HCT116 (cell line): ENCODE measurements around the gene SIX3. TPM values are rescaled to one million over a fixed set of nuclear protein-coding genes. Genes with fewer than 3 reads are reported as not detected.

ENCODE experiments used
- ATAC-seq: fragments of 200-7000 bp; cut with Tn5 transposase; 2 replicates; pipeline ENCODE4 v1.9.1; 2020; ENCODE audit warnings: mild to moderate bottlenecking, moderate library complexity
- BruUV-seq: library from RNA; stranded (reverse); fragments of 400-500 nt; replicated peaks from 2 replicates; lab custom pipeline; 2021; lab: Mats Ljungman, UMichigan
- CTCF ChIA-PET: fragments of 300-600 bp; sonication (Branson Sonifier 250); formaldehyde crosslinking; loops from one replicate; lab custom pipeline; 2021; ENCODE audit warnings: antibody characterized with exemption; lab: Charles Lee
- POLR2A ChIA-PET: fragments of 300-600, 350-600 bp; sonication (Branson Sonifier 250); formaldehyde crosslinking; loops from one replicate; lab custom pipeline; 2021; ENCODE audit warnings: antibody characterized with exemption; lab: Charles Lee
- RAD21 ChIA-PET, 2 experiments: fragments of 300-600 bp; sonication (Branson Sonifier 250); formaldehyde crosslinking; loops; one replicate each; lab custom pipeline; 2023; ENCODE audit warnings: low total read pairs in 2 of 2; ENCODE audit not compliant: uncharacterized antibody in 2 of 2, unreplicated experiment in 2 of 2, low non-redundant PET in 1 of 2; lab: Charles Lee
- DNase-seq: peaks from one replicate; pipeline ENCODE4 v3.0.0-alpha.2; 2010; ENCODE audit warnings: low read depth, low spot score
- H2AFZ ChIP-seq: fragments of 200-600 bp; shearing (Covaris generic), sonication (generic); 2 replicates; pipeline ENCODE4 v1.6.1; 2017; ENCODE audit warnings: low read depth, mixed run types, mixed read lengths, antibody characterized with exemption, low read length; ENCODE audit not compliant: poor library complexity, severe bottlenecking
- H3K27ac ChIP-seq: 2 replicates; pipeline ENCODE4 v1.5.1; 2012; ENCODE audit warnings: low read depth, low read length
- H3K27me3 ChIP-seq: fragments of 200-600 bp; sonication (generic); 2 replicates; pipeline ENCODE4 v1.6.1; 2016; ENCODE audit warnings: mixed run types, low read length, mixed read lengths; ENCODE audit not compliant: insufficient read depth
- H3K36me3 ChIP-seq, 2 experiments: fragments of 200-500 bp in 1 of 2; fragments of 200-600 bp in 1 of 2; sonication (Bioruptor generic) in 1 of 2; sonication (generic) in 1 of 2; 2 replicates each; pipeline versions ENCODE4 v1.5.1 to v1.6.1; 2014 to 2016; ENCODE audit warnings: low read length in 2 of 2, inconsistent platforms in 1 of 2, mixed read lengths in 1 of 2, mixed run types in 1 of 2; ENCODE audit not compliant: insufficient read depth in 2 of 2, control insufficient read depth in 1 of 2
- H3K4me1 ChIP-seq, 2 experiments: fragments of 200-600 bp in 1 of 2; sonication (generic) in 1 of 2; 2 replicates each; pipeline versions ENCODE4 v1.5.1 to v1.6.1; 2012 to 2017; ENCODE audit warnings: low read length in 2 of 2, inconsistent platforms in 1 of 2, mild to moderate bottlenecking in 1 of 2, mixed read lengths in 1 of 2, mixed run types in 1 of 2, moderate library complexity in 1 of 2; ENCODE audit not compliant: insufficient read depth in 2 of 2, control insufficient read depth in 1 of 2
- H3K4me2 ChIP-seq: fragments of 200-600 bp; sonication (generic); 2 replicates; pipeline ENCODE4 v1.6.1; 2017; ENCODE audit warnings: mixed run types, low read length, mixed read lengths
- H3K4me3 ChIP-seq, 2 experiments: fragments of 200-600 bp in 1 of 2; sonication (generic) in 1 of 2; replicated peaks in 1 of 2; 2 replicates each; pipeline ENCODE4 v1.5.1; 2011 to 2016; ENCODE audit warnings: low read length in 2 of 2, control low read depth in 1 of 2, low read depth in 1 of 2, mild to moderate bottlenecking in 1 of 2, mixed read lengths in 1 of 2, mixed run types in 1 of 2
- H3K79me2 ChIP-seq: fragments of 200-600 bp; sonication (generic); 2 replicates; pipeline ENCODE4 v1.6.1; 2017; ENCODE audit warnings: mild to moderate bottlenecking, mixed run types, low read length, moderate library complexity, mixed read lengths; ENCODE audit not compliant: insufficient read depth
- H3K9ac ChIP-seq: fragments of 200-600 bp; sonication (generic); 2 replicates; pipeline ENCODE4 v1.6.1; 2016; ENCODE audit warnings: low read length, mixed read lengths
- H3K9me2 ChIP-seq: fragments of 200-600 bp; sonication (generic), shearing (Covaris generic); 2 replicates; pipeline ENCODE4 v1.6.1; 2017; ENCODE audit warnings: mixed run types, mild to moderate bottlenecking, moderate library complexity; ENCODE audit not compliant: insufficient read depth
- H3K9me3 ChIP-seq, 2 experiments: fragments of 200-500 bp in 1 of 2; fragments of 200-600 bp in 1 of 2; sonication (Bioruptor generic) in 1 of 2; sonication (generic) in 1 of 2; 2 replicates each; pipeline ENCODE4 v1.6.1; 2014 to 2017; ENCODE audit warnings: low read length in 2 of 2, mixed read lengths in 2 of 2, inconsistent platforms in 1 of 2, low read depth in 1 of 2, mild to moderate bottlenecking in 1 of 2, mixed run types in 1 of 2, moderate library complexity in 1 of 2; ENCODE audit not compliant: control insufficient read depth in 1 of 2, insufficient read depth in 1 of 2
- H4K20me1 ChIP-seq: fragments of 200-600 bp; sonication (generic), shearing (Covaris generic); 2 replicates; pipeline ENCODE4 v1.6.1; 2017; ENCODE audit warnings: mixed run types, mild to moderate bottlenecking, moderate library complexity; ENCODE audit not compliant: insufficient read depth
- POLR2A ChIP-seq: IDR thresholded peaks from 2 replicates; pipeline ENCODE4 v1.7.0; 2011; ENCODE audit warnings: borderline replicate concordance; ENCODE audit not compliant: insufficient read depth, insufficient read length; ENCODE audit errors: extremely low read depth
- ZBTB33 ChIP-seq: IDR thresholded peaks from 2 replicates; pipeline ENCODE4 v1.6.1; 2011; ENCODE audit warnings: mild to moderate bottlenecking, low read length, moderate library complexity; ENCODE audit not compliant: insufficient replicate concordance; ENCODE audit errors: extremely low read depth
- intact Hi-C: fragments of 100-400 bp; cut with micrococcal nuclease; formaldehyde crosslinking; loops from 2 replicates; pipeline ENCODE4 v1.10.0; 2022
- total RNA-seq: library from RNA; stranded (reverse); gene quantifications from one replicate; pipeline ENCODE4 v1.2.1, GENCODE V29; 2021; ENCODE audit not compliant: unreplicated experiment
- TF ChIP-seq, protein P1 (sequence below), 3 experiments: fragments of 200-600 bp in 1 of 3; sonication (generic) in 1 of 3; IDR thresholded peaks in 2 of 3; conservative IDR thresholded peaks in 1 of 3; 2 replicates each; pipeline ENCODE4 v1.5.1; 2012 to 2017; ENCODE audit warnings: low read depth in 2 of 3, low read length in 2 of 3, antibody characterized with exemption in 1 of 3, borderline replicate concordance in 1 of 3, control low read depth in 1 of 3, mild to moderate bottlenecking in 1 of 3, mixed read lengths in 1 of 3, mixed run types in 1 of 3, moderate library complexity in 1 of 3; ENCODE audit not compliant: insufficient read depth in 1 of 3

SIX3 gene
- total RNA-seq, 1 experiment from 2014 or later, result 1.2 TPM

DNA sequence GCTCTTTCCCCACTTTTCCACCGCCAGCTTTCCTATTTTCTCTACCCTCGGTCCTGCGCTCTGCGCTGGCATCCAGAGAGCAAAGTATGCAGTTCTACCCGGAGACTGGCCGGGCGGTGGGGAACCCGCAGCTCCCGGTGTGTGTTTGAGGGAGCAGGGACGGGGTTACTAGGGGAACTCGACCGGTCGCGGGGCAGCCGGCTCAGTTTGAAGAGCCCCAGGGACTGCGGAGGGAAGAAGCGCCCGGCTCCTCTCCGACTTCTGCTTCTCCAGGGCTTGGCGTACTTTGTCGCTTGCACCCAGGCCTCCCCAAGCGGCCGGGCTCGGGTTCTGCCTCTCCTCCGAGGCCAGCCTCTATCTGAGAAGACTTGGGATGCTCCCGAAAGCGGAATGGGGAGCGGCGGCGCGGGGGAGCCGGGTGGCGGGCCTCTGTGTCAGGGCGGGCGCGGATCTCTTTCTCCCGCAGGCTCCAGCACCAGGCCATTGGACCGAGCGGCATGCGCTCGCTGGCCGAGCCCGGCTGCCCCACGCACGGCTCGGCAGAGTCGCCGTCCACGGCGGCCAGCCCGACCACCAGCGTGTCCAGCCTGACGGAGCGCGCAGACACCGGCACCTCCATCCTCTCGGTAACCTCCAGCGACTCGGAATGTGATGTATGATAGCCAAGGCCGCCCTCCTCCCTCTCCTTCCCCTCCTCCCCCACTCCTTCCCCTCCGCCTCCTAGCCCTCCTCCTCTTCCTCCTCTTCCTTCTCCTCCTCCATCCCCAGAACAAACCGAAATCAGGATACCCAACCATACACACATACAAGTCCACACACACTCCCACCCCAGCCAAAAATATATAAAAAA is 2.8 kb downstream of the SIX3 start:
- Histone ChIP-seq H3K4me1 (peaks cover 12 to 25% of the 10 kb centered on the region in 2 experiments; a peak in 3 of 4 replicates), H3K27ac (no peak overlapping the region), H3K9me3 (no peaks in the 10 kb centered on the region), H3K9ac (no peak overlapping the region), H3K9me2 (no peaks in the 10 kb centered on the region), H4K20me1 (no peaks in the 10 kb centered on the region), H3K36me3 (no peaks in the 10 kb centered on the region), H2AFZ (no peak overlapping the region), H3K27me3 (no peaks in the 10 kb centered on the region), H3K79me2 (no peaks in the 10 kb centered on the region), H3K4me3 (no peak overlapping the region), H3K4me2 (no peak overlapping the region)
- ChIA-PET POLR2A (no interaction called here), CTCF (interaction anchor here (1.1 kb wide), 1 partner anchor 12 kb away, joined by 5 read pairs; no protein-coding TSS in a partner anchor), RAD21 (no interaction called here)
- no TSS peak for BruUV-seq
- DNase-seq (no peak), ATAC-seq (no peak)
- intact Hi-C loops, result no loop called here
- no peak for TF ChIP-seq ZBTB33
- TF ChIP-seq, protein P1, sequence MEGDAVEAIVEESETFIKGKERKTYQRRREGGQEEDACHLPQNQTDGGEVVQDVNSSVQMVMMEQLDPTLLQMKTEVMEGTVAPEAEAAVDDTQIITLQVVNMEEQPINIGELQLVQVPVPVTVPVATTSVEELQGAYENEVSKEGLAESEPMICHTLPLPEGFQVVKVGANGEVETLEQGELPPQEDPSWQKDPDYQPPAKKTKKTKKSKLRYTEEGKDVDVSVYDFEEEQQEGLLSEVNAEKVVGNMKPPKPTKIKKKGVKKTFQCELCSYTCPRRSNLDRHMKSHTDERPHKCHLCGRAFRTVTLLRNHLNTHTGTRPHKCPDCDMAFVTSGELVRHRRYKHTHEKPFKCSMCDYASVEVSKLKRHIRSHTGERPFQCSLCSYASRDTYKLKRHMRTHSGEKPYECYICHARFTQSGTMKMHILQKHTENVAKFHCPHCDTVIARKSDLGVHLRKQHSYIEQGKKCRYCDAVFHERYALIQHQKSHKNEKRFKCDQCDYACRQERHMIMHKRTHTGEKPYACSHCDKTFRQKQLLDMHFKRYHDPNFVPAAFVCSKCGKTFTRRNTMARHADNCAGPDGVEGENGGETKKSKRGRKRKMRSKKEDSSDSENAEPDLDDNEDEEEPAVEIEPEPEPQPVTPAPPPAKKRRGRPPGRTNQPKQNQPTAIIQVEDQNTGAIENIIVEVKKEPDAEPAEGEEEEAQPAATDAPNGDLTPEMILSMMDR (IDR thresholded peaks at IDR 0.05 in 2 of 3, conservative IDR thresholded peaks at IDR 0.05 in 1 of 3; ENCODE audit: borderline replicate concordance in 1 of 3, insufficient read depth in 1 of 3, low read depth in 2 of 3, low read length in 2 of 3), result no peak
- TF ChIP-seq POLR2A, result no peak
